GM18511 (cell line): ENCODE data around the gene AIM2.
"Not testable (repeated sequence)": the region's sequence is repeated elsewhere in the genome, so short reads cannot be mapped to it uniquely, and the experiment has no call there.

Source experiments
- ATAC-seq: cut with Tn5 transposase; IDR thresholded peaks from one replicate; pipeline ENCODE4 v1.9.1; 2021; ENCODE audit warnings: mild to moderate bottlenecking, moderate library complexity; ENCODE audit not compliant: unreplicated experiment

Gene AIM2

GRCh38 chr1:159081626-159082025 is 5.1 kb upstream of the AIM2 start:
- ATAC-seq = no peak

GRCh38 chr1:159079525-159079924 is 3.0 kb upstream of the AIM2 start:
- ATAC-seq = no peak

- ATAC-seq = peak; percentile 72
Measured at GRCh38 chr1:159077120-159077961, 775 bp upstream of the AIM2 start.

GRCh38 chr1:159071970-159072582 is 4.5 kb downstream of the AIM2 start:
- no peak for ATAC-seq

- ATAC-seq = no peak
Measured at GRCh38 chr1:159068886-159069285, 7.7 kb downstream of the AIM2 start.

GRCh38 chr1:159067699-159068621 is 8.6 kb downstream of the AIM2 start:
- ATAC-seq = peak; percentile 89

GRCh38 chr1:159066108-159066507 is 10.5 kb downstream of the AIM2 start:
- no peak for ATAC-seq

GRCh38 chr1:159065106-159065505 is 11.5 kb downstream of the AIM2 start:
- ATAC-seq = no peak

- ATAC-seq = no peak
Measured at GRCh38 chr1:159058751-159059150, 17.8 kb downstream of the AIM2 start.

GRCh38 chr1:159056069-159056698 is 20.4 kb downstream of the AIM2 start:
- ATAC-seq = no peak

- no peak for ATAC-seq
Measured at GRCh38 chr1:159055181-159055641, 21.4 kb downstream of the AIM2 start.

GRCh38 chr1:159054427-159054826 is 22.1 kb downstream of the AIM2 start:
- ATAC-seq = no peak

- ATAC-seq = no peak
Measured at GRCh38 chr1:159051436-159051835, 25.1 kb downstream of the AIM2 start.

- not testable (repeated sequence) for ATAC-seq
Measured at GRCh38 chr1:159046486-159046885, 30.1 kb downstream of the AIM2 start.

- ATAC-seq = peak; percentile 54
Measured at GRCh38 chr1:159040893-159041724, 35.5 kb downstream of the AIM2 start.

- ATAC-seq = no peak
Measured at GRCh38 chr1:159040206-159040605, 36.4 kb downstream of the AIM2 start.

- no peak for ATAC-seq
Measured at GRCh38 chr1:159030877-159031447, 45.6 kb downstream of the AIM2 start.

GRCh38 chr1:159030311-159030710 is 46.3 kb downstream of the AIM2 start:
- ATAC-seq = no peak

GRCh38 chr1:159026841-159027240 is 49.7 kb downstream of the AIM2 start:
- not testable (repeated sequence) for ATAC-seq
